CD4-positive, CD25-positive, alpha-beta regulatory T cell (primary cell): ENCODE measurements around the gene MRPL51. TPM values are rescaled to one million over a fixed set of nuclear protein-coding genes. Genes with fewer than 3 reads are reported as not detected.

Experiments used
- ATAC-seq, 2 donors: fragments of 150-1000 bp; cut with Tn5 transposase; one replicate each; pipeline ENCODE4 v1.10.0; 2021; ENCODE audit warnings: low read depth in 2 of 2, moderate number of reproducible peaks in 2 of 2, moderate library complexity in 1 of 2
- DNase-seq, 3 donors: peaks; one replicate each; pipeline versions ENCODE4 v3.0.0 to v3.0.0-alpha.2; 2012 to 2022; ENCODE audit warnings: mixed read lengths in 1 of 3
- H3K27ac ChIP-seq: one replicate; pipeline ENCODE4 v1.7.0; 2013; ENCODE audit warnings: mild to moderate bottlenecking, low read length; ENCODE audit not compliant: insufficient read depth, poor library complexity, severe bottlenecking
- H3K27me3 ChIP-seq: one replicate; pipeline ENCODE4 v1.7.0; 2013; ENCODE audit warnings: low read length; ENCODE audit not compliant: control insufficient read depth, insufficient read depth
- H3K36me3 ChIP-seq: one replicate; pipeline ENCODE4 v1.7.0; 2013; ENCODE audit warnings: mild to moderate bottlenecking, low read length, moderate library complexity; ENCODE audit not compliant: control insufficient read depth, insufficient read depth
- H3K4me1 ChIP-seq: 2 replicates; pipeline ENCODE4 v1.7.0; 2013; ENCODE audit warnings: mild to moderate bottlenecking, low read length; ENCODE audit not compliant: insufficient read depth, control insufficient read depth, poor library complexity, severe bottlenecking
- H3K4me3 ChIP-seq: one replicate; pipeline ENCODE4 v1.7.0; 2013; ENCODE audit warnings: low read depth, mild to moderate bottlenecking, low read length, moderate library complexity
- H3K9me3 ChIP-seq, 2 experiments: 1 replicate in 1 of 2; 2 replicates in 1 of 2; pipeline ENCODE4 v1.7.0; 2013; ENCODE audit warnings: low read length in 2 of 2, mild to moderate bottlenecking in 1 of 2, moderate library complexity in 1 of 2; ENCODE audit not compliant: control insufficient read depth in 2 of 2
- H3K27ac Mint-ChIP-seq, 3 donors: one replicate each; pipeline ENCODE4 v1.8.0; 2020 to 2022; ENCODE audit warnings: mild to moderate bottlenecking in 3 of 3, mixed read lengths in 3 of 3, moderate library complexity in 2 of 3
- H3K27me3 Mint-ChIP-seq: one replicate; pipeline ENCODE4 v1.8.0; 2022; ENCODE audit warnings: mild to moderate bottlenecking, mixed read lengths
- H3K36me3 Mint-ChIP-seq: one replicate; pipeline ENCODE4 v1.8.0; 2020; ENCODE audit warnings: mixed read lengths
- H3K4me1 Mint-ChIP-seq, 4 donors: one replicate each; pipeline ENCODE4 v1.8.0; 2020 to 2022; ENCODE audit warnings: mixed read lengths in 4 of 4, mild to moderate bottlenecking in 1 of 4
- H3K4me3 Mint-ChIP-seq, 4 donors: one replicate each; pipeline ENCODE4 v1.8.0; 2020 to 2022; ENCODE audit warnings: mild to moderate bottlenecking in 4 of 4, mixed read lengths in 4 of 4, moderate library complexity in 3 of 4
- H3K9me3 Mint-ChIP-seq, 7 donors: one replicate each; pipeline ENCODE4 v1.8.0; 2020 to 2022; ENCODE audit warnings: mixed read lengths in 7 of 7, mild to moderate bottlenecking in 3 of 7, moderate library complexity in 2 of 7
- polyA plus RNA-seq, 4 donors: library from polyadenylated mRNA; unstranded; fragments of 300-500 nt; fragmentation: Illumina TruSeq; gene quantifications; one replicate each; pipeline ENCODE4 v1.2.3, GENCODE V29; 2021
- total RNA-seq: library from RNA; stranded (reverse); gene quantifications from one replicate; pipeline ENCODE4 v1.2.3, GENCODE V29; 2022

MRPL51 gene
- total and polyA plus RNA-seq, 5 donors from 2014 or later, result 40.5 to 372 (median 245) TPM

GRCh38 chr12:6534695-6534944 lies 41.6 kb upstream of the MRPL51 start:
- Mint-ChIP-seq H3K4me1 (peaks cover 15 to 63% (median 29%) of the 10 kb centered on the region in 4 donors), H3K4me3 (peak overlapping the region; percentile 93 to 99 (median 94)), H3K27me3 (peaks cover 14% of the 10 kb centered on the region), H3K36me3 (peaks cover 26% of the 10 kb centered on the region), H3K9me3 (no peaks in the 10 kb centered on the region), H3K27ac (peak overlapping the region; percentile 97 to 99 (median 99))
- peaks cover 41% of the 10 kb centered on the region for H3K36me3 ChIP-seq
- no peaks in the 10 kb centered on the region for H3K27me3 ChIP-seq
- DNase-seq (no peak), ATAC-seq (peak; percentile 64 to 67)
- H3K4me1 ChIP-seq, result peaks cover 68% of the 10 kb centered on the region
- peak overlapping the region; percentile 94 for H3K27ac ChIP-seq
- H3K9me3 ChIP-seq, result no peaks in the 10 kb centered on the region
- peak overlapping the region; percentile 74 for H3K4me3 ChIP-seq

- Mint-ChIP-seq H3K4me3 (peak within 1 kb of the TSS; percentile 93 to 99 (median 94)), H3K36me3 (peaks cover 26% of the 10 kb centered on the region), H3K27me3 (peaks cover 14% of the 10 kb centered on the region), H3K4me1 (peaks cover 12 to 58% (median 28%) of the 10 kb centered on the region in 4 donors), H3K27ac (peak within 1 kb of the TSS; percentile 98 to 99 (median 99)), H3K9me3 (no peaks in the 10 kb centered on the region)
- Histone ChIP-seq H3K9me3 (no peaks in the 10 kb centered on the region), H3K36me3 (peaks cover 46% of the 10 kb centered on the region), H3K4me1 (peaks cover 64% of the 10 kb centered on the region), H3K4me3 (peak within 1 kb of the TSS; percentile 74), H3K27ac (peak within 1 kb of the TSS; percentile 94), H3K27me3 (no peaks in the 10 kb centered on the region)
- peak; percentile 75 to 96 (median 88) for DNase-seq
- peak; percentile 36 to 42 for ATAC-seq
Observed at GRCh38 chr12:6533923-6534694, 41.0 kb upstream of the MRPL51 start, which contains the start of gene GAPDH. TSS of gene GAPDH (plus strand) at chr12:6534517. CDS start at chr12:6534833, 316 bp downstream.

- peak overlapping the region; percentile 94 for H3K27ac ChIP-seq
- H3K4me1 Mint-ChIP-seq, result peaks cover 12 to 55% (median 28%) of the 10 kb centered on the region in 4 donors
- DNase-seq (peak in 1 of 3 donors; percentile 26), ATAC-seq (no peak)
- H3K36me3 Mint-ChIP-seq, result peaks cover 26% of the 10 kb centered on the region
- H3K4me3 ChIP-seq, result peak overlapping the region; percentile 37
- H3K4me3 Mint-ChIP-seq, result peak overlapping the region; percentile 87 to 94 (median 90)
- H3K9me3 Mint-ChIP-seq, result no peaks in the 10 kb centered on the region
- peaks cover 50% of the 10 kb centered on the region for H3K36me3 ChIP-seq
- no peaks in the 10 kb centered on the region for H3K27me3 ChIP-seq
- H3K27ac Mint-ChIP-seq, result peak overlapping the region in 2 of 3 donors; percentile 96 to 98
- H3K4me1 ChIP-seq, result peaks cover 60% of the 10 kb centered on the region
- no peaks in the 10 kb centered on the region for H3K9me3 ChIP-seq
- H3K27me3 Mint-ChIP-seq, result peaks cover 14% of the 10 kb centered on the region
Observed at GRCh38 chr12:6533653-6533922, 40.5 kb upstream of the MRPL51 start.

GRCh38 chr12:6532927-6533652 lies 40.0 kb upstream of the MRPL51 start:
- Mint-ChIP-seq H3K27me3 (peaks cover 14% of the 10 kb centered on the region), H3K4me3 (peak overlapping the region; percentile 87 to 94 (median 90)), H3K27ac (peak overlapping the region; percentile 87 to 98 (median 96)), H3K36me3 (peaks cover 27% of the 10 kb centered on the region), H3K4me1 (peaks cover 11 to 51% (median 27%) of the 10 kb centered on the region in 4 donors), H3K9me3 (no peaks in the 10 kb centered on the region)
- ATAC-seq, result no peak
- H3K27ac ChIP-seq, result peak overlapping the region; percentile 94
- peaks cover 50% of the 10 kb centered on the region for H3K36me3 ChIP-seq
- H3K27me3 ChIP-seq, result no peaks in the 10 kb centered on the region
- peak in 1 of 3 donors; percentile 54 for DNase-seq
- H3K4me3 ChIP-seq, result peak overlapping the region; percentile 37
- H3K9me3 ChIP-seq, result no peaks in the 10 kb centered on the region
- peaks cover 56% of the 10 kb centered on the region for H3K4me1 ChIP-seq

GRCh38 chr12:6532051-6532926 lies 39.2 kb upstream of the MRPL51 start:
- H3K36me3 ChIP-seq, result peaks cover 50% of the 10 kb centered on the region
- peaks cover 6 to 44% (median 22%) of the 10 kb centered on the region in 4 donors for H3K4me1 Mint-ChIP-seq
- DNase-seq (peak; percentile 83 to 91 (median 83)), ATAC-seq (peak; percentile 64 to 73)
- no peaks in the 10 kb centered on the region for H3K9me3 ChIP-seq
- H3K9me3 Mint-ChIP-seq, result no peaks in the 10 kb centered on the region
- H3K27ac ChIP-seq, result peak overlapping the region; percentile 94
- H3K36me3 Mint-ChIP-seq, result peaks cover 24% of the 10 kb centered on the region
- peaks cover 48% of the 10 kb centered on the region for H3K4me1 ChIP-seq
- H3K4me3 Mint-ChIP-seq, result peak overlapping the region; percentile 87 to 94 (median 90)
- H3K27me3 ChIP-seq, result no peaks in the 10 kb centered on the region
- peak overlapping the region; percentile 87 to 98 (median 96) for H3K27ac Mint-ChIP-seq
- peaks cover 14% of the 10 kb centered on the region for H3K27me3 Mint-ChIP-seq
- peak overlapping the region; percentile 18 for H3K4me3 ChIP-seq

GRCh38 chr12:6530576-6531260 lies 37.7 kb upstream of the MRPL51 start:
- peak overlapping the region; percentile 94 for H3K27ac ChIP-seq
- no peaks in the 10 kb centered on the region for H3K9me3 ChIP-seq

GRCh38 chr12:6529291-6529737 lies 36.3 kb upstream of the MRPL51 start:
- Mint-ChIP-seq H3K27ac (no peak overlapping the region), H3K4me3 (no peak overlapping the region), H3K4me1 (peaks cover 6 to 23% (median 16%) of the 10 kb centered on the region in 4 donors), H3K9me3 (no peaks in the 10 kb centered on the region), H3K36me3 (peaks cover 34% of the 10 kb centered on the region), H3K27me3 (peaks cover 4% of the 10 kb centered on the region)
- Histone ChIP-seq H3K4me3 (no peak overlapping the region), H3K4me1 (peaks cover 25% of the 10 kb centered on the region), H3K27ac (no peak overlapping the region), H3K9me3 (no peaks in the 10 kb centered on the region), H3K27me3 (no peaks in the 10 kb centered on the region), H3K36me3 (peaks cover 70% of the 10 kb centered on the region)
- DNase-seq (no peak), ATAC-seq (no peak)

More at GRCh38 chr12:6530576-6531260, 37.7 kb upstream of the MRPL51 start:
- H3K27me3 ChIP-seq, result no peaks in the 10 kb centered on the region
- Mint-ChIP-seq H3K9me3 (no peaks in the 10 kb centered on the region), H3K27ac (peak overlapping the region; percentile 38 to 98 (median 70)), H3K4me3 (peak overlapping the region in 2 of 4 donors; percentile 40 to 69), H3K27me3 (peaks cover 8% of the 10 kb centered on the region), H3K36me3 (peaks cover 28% of the 10 kb centered on the region), H3K4me1 (peaks cover 6 to 29% (median 15%) of the 10 kb centered on the region in 4 donors)
- H3K4me3 ChIP-seq, result no peak overlapping the region
- peaks cover 58% of the 10 kb centered on the region for H3K36me3 ChIP-seq
- ATAC-seq, result no peak
- peaks cover 33% of the 10 kb centered on the region for H3K4me1 ChIP-seq
- DNase-seq, result no peak
